GM12801 (cell line): ENCODE results near the gene CPT2.

Source experiments
- CTCF ChIP-seq: IDR thresholded peaks from one replicate; pipeline ENCODE4 v1.5.1; 2011; ENCODE audit warnings: control low read depth; ENCODE audit not compliant: insufficient read length; ENCODE audit errors: extremely low read depth

CPT2 gene

GRCh38 chr1:53237638-53238037 lies 41.0 kb downstream of the CPT2 start:
- TF ChIP-seq CTCF, result no peak

DNA sequence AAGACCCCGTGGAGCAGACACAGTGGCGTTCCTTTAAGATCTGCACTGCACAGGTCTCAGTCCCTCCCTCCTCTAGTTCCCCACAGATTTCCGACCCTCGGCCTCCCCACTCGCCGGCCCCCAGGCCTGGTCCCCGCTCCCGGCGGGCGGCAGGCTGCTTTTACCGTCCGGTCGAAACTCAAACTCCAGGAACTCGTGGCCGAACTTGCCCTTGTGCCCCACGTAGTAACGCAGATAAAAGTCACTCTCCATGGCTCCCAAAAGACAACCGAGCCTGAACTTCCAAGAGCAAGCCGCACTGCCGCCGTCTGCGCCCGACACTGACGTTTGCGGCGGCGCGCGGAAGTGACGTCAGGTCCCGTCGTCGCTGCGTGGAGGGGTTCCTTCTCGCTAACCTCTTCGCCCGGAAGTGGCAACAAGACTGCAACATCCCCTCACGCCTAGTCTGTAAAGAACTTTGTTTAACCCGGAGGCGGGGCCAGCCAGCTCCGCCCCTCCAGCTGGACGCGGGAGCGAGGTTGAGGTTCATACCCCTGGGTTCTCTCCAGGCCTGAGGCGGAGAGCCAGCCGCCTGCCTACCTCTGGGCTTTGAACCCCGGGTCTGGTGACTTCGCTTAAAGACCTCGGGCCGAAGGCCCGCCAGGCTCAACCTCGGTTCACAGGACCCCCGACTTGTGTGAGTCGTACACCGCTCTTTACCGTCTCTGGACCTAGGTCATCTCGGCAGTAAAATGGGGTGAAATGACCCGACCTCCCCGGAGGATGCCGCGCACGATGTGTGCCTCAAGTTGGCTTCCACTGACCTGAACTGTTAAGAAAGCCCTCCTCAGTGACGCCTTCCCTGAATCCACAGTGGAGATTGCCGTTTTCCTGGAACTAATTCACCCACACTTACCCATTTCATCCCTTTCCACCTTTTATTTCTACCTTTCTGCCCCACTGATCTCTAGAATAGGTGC lies 41.9 kb downstream of the CPT2 start, which contains the start of gene MAGOH:
MAGOH (minus strand) TSS at position 322 of the 959 bp plus-strand sequence; CDS start at position 252, 70 bp downstream.
- no peak for TF ChIP-seq CTCF

DNA sequence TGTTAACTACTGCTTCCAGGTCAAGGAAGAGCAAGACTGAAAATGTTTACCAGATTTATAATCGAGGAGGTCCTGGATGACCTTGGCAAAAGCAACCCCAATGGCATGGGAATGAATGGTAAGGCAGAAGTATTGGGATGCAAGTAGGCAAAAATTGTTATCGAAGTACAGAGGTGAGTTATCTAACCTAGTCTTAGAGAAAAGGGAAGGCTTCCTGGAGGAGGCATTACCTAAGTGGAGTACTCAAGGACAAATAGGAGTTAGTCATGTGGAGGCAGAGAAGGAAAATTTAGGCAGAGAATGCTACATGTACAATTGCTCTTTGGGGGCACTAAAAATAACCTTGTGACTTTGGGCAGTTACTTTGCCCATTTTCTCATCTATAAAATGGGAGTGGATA lies 45.2 kb downstream of the CPT2 start:
- no peak for TF ChIP-seq CTCF

- TF ChIP-seq CTCF, result no peak
Observed at GRCh38 chr1:53242381-53242780, 45.8 kb downstream of the CPT2 start.

DNA sequence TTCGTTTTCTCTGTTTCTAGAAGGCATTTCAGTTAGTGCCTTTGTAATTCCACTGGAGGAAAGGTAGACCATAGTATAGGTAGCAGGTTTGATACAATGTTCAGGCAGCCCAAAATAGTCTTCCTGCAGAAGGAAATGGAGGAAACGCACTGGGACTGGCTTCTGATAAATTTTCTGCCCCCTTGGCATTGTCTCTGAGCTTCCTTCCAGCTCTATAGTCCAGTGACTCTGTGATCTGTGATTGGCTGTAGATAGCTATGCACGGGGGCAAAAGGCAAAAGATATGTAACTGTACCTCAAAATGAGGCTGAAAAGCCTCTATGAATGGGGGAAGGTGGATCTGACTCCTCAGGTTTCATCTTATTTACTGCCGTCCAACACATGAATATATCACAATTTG lies 47.5 kb downstream of the CPT2 start:
- no peak for TF ChIP-seq CTCF

GRCh38 chr1:53246261-53247134 lies 49.9 kb downstream of the CPT2 start:
- no peak for TF ChIP-seq CTCF

DNA sequence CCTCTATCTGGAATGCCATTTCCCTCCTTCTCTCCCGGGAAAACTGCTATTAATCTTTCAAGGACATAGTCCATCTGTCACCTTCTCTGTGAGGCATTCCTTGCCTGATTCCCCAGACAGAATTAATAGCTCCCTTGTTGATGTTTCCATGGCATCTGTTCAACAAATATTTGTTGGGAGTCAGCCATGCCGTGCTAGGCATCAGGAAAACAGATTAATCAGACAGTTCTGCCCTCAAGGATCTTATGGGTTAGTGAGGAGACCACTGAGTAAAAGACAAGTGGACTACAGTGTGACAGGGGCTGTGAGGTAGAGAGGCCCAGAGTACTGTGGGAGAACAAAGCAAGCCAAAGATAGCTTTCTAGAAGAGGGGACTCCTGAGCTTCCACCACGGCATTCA lies 53.1 kb downstream of the CPT2 start:
- no peak for TF ChIP-seq CTCF
